Endothelial cell of umbilical vein (primary cell): ENCODE data around the gene EREG. TPM values are rescaled to one million over a fixed set of nuclear protein-coding genes. Genes with fewer than 3 reads are reported as not detected.

Experiments used
- BruUV-seq: library from RNA; stranded (reverse); fragments of 400-500 nt; replicated peaks from 2 replicates; lab custom pipeline; 2021; lab: Mats Ljungman, UMichigan
- CTCF ChIA-PET: fragments of 300-600, 350-600 bp; sonication (Branson Sonifier 250); formaldehyde crosslinking; loops from one replicate; lab custom pipeline; 2021; ENCODE audit warnings: antibody characterized with exemption, inconsistent platforms; lab: Charles Lee
- POLR2A ChIA-PET: fragments of 300-600, 350-600 bp; sonication (Branson Sonifier 250); formaldehyde crosslinking; loops from one replicate; lab custom pipeline; 2021; ENCODE audit warnings: antibody characterized with exemption, inconsistent platforms; lab: Charles Lee
- DNase-seq: peaks from one replicate; pipeline ENCODE4 v3.0.0-alpha.2; 2011; ENCODE audit warnings: low read depth, low spot score
- FAIRE-seq: peaks from 2 replicates; lab custom pipeline; 2011; peaks lifted over from hg19 to GRCh38; lab: Jason Lieb, UNC
- H2AFZ ChIP-seq: 2 replicates; pipeline ENCODE4 v1.6.0; 2012; ENCODE audit warnings: low read depth, low read length, control low read depth, inconsistent platforms
- H3K27ac ChIP-seq: 2 replicates; pipeline ENCODE4 v1.5.1; 2011; ENCODE audit warnings: low read depth, mild to moderate bottlenecking, control low read depth, low read length, moderate library complexity; ENCODE audit not compliant: insufficient read depth
- H3K27me3 ChIP-seq, 2 experiments: 2 replicates each; pipeline versions ENCODE4 v1.6.0 to v1.6.1; 2011; ENCODE audit warnings: low read length in 2 of 2, mixed read lengths in 1 of 2; ENCODE audit not compliant: control insufficient read depth in 2 of 2, insufficient read depth in 2 of 2
- H3K36me3 ChIP-seq, 2 experiments: 2 replicates in 1 of 2; 3 replicates in 1 of 2; pipeline ENCODE4 v1.5.1; 2011; ENCODE audit warnings: low read length in 2 of 2, mild to moderate bottlenecking in 1 of 2, moderate library complexity in 1 of 2; ENCODE audit not compliant: control insufficient read depth in 2 of 2, insufficient read depth in 2 of 2; ENCODE audit errors: extremely low read depth in 1 of 2
- H3K4me1 ChIP-seq: 3 replicates; pipeline ENCODE4 v1.5.1; 2011; ENCODE audit warnings: mild to moderate bottlenecking, low read length; ENCODE audit not compliant: control insufficient read depth, insufficient read depth; ENCODE audit errors: extremely low read depth
- H3K4me2 ChIP-seq: 2 replicates; pipeline ENCODE4 v1.6.1; 2011; ENCODE audit warnings: low read length, control low read depth, mixed read lengths; ENCODE audit not compliant: insufficient read depth
- H3K4me3 ChIP-seq, 3 experiments: fragments of 200-600 bp in 1 of 3; sonication (generic), shearing (Covaris generic) in 1 of 3; replicated peaks in 1 of 3; 2 replicates each; pipeline ENCODE4 v1.5.1; 2011 to 2016; ENCODE audit warnings: control low read depth in 3 of 3, low read length in 3 of 3, mild to moderate bottlenecking in 2 of 3, inconsistent platforms in 1 of 3, low read depth in 1 of 3, moderate library complexity in 1 of 3; ENCODE audit not compliant: insufficient read depth in 1 of 3
- H3K79me2 ChIP-seq: 2 replicates; pipeline ENCODE4 v1.6.0; 2012; ENCODE audit warnings: low read length, inconsistent platforms; ENCODE audit not compliant: control insufficient read depth, insufficient read depth
- H3K9ac ChIP-seq: replicated peaks from 2 replicates; pipeline ENCODE3; 2011; ENCODE audit warnings: low read length, control low read depth; ENCODE audit not compliant: insufficient read depth; ENCODE audit errors: extremely low read depth
- H3K9me1 ChIP-seq: replicated peaks from 3 replicates; pipeline ENCODE4 v1.6.0; 2011; ENCODE audit warnings: mild to moderate bottlenecking, low read length; ENCODE audit not compliant: control insufficient read depth, insufficient read depth; ENCODE audit errors: extremely low read depth
- H3K9me3 ChIP-seq: replicated peaks from 2 replicates; pipeline ENCODE4 v1.5.1; 2012; ENCODE audit warnings: low read length, inconsistent platforms; ENCODE audit not compliant: control insufficient read depth, insufficient read depth
- H4K20me1 ChIP-seq: replicated peaks from 2 replicates; pipeline ENCODE3; 2011; ENCODE audit warnings: mild to moderate bottlenecking, low read length; ENCODE audit not compliant: control insufficient read depth, insufficient read depth; ENCODE audit errors: extremely low read depth
- EZH2 ChIP-seq: IDR thresholded peaks from 2 replicates; pipeline ENCODE4 v1.6.1; 2012; ENCODE audit warnings: borderline replicate concordance, low read depth, mild to moderate bottlenecking, moderate library complexity, low read length, inconsistent platforms; ENCODE audit not compliant: severe bottlenecking
- FOS ChIP-seq: IDR thresholded peaks from 2 replicates; pipeline ENCODE4 v1.6.1; 2011; ENCODE audit warnings: mild to moderate bottlenecking, low read length, moderate library complexity, borderline replicate concordance; ENCODE audit not compliant: insufficient read depth
- GATA2 ChIP-seq: IDR thresholded peaks from 2 replicates; pipeline ENCODE4 v1.7.0; 2011; ENCODE audit warnings: low read depth, mild to moderate bottlenecking, moderate library complexity, mixed read lengths, low read length; ENCODE audit not compliant: insufficient read length, insufficient read depth
- JUN ChIP-seq: IDR thresholded peaks from 2 replicates; pipeline ENCODE4 v1.6.1; 2011; ENCODE audit warnings: borderline replicate concordance, low read depth; ENCODE audit not compliant: insufficient read length, insufficient read depth
- POLR2A ChIP-seq: IDR thresholded peaks from 2 replicates; pipeline ENCODE4 v1.6.1; 2012; ENCODE audit warnings: low read depth, mild to moderate bottlenecking, control low read depth, low read length
- dilution Hi-C: fragments of 300-500 bp; cut with MboI; formaldehyde crosslinking; loops from one replicate; pipeline ENCODE4 v1.15.0; 2019; ENCODE audit warnings: low sequenced_read_pairs; ENCODE audit not compliant: extremely low pct_ligation_motif_present
- intact Hi-C: fragments of 100-400 bp; cut with micrococcal nuclease; formaldehyde crosslinking; loops from one replicate; pipeline ENCODE4 v1.10.0; 2022
- polyA plus RNA-seq, 4 experiments: library from polyadenylated mRNA; depleted of rRNA in 3 of 4; stranded (reverse) in 3 of 4; unstranded in 1 of 4; fragments of >200 nt; gene quantifications; 2 replicates each; pipeline versions ENCODE4 v1.2.1 to v1.2.3, GENCODE V29; 2011 to 2012; ENCODE audit warnings: missing spikeins in 1 of 4
- total RNA-seq: library from RNA; stranded (reverse); gene quantifications from 2 replicates; pipeline ENCODE4 v1.2.3, GENCODE V29; 2021
- TF ChIP-seq, protein P1 (sequence below): IDR thresholded peaks from 2 replicates; pipeline ENCODE4 v1.6.1; 2011; ENCODE audit not compliant: insufficient read depth, insufficient read length
- TF ChIP-seq, protein P2 (sequence below), 2 donors: IDR thresholded peaks; 1 replicate in 1 of 2; 2 replicates in 1 of 2; pipeline ENCODE4 v1.5.1; 2011; ENCODE audit warnings: low read length in 2 of 2, mild to moderate bottlenecking in 2 of 2, moderate library complexity in 2 of 2, control low read depth in 1 of 2, inconsistent platforms in 1 of 2, low read depth in 1 of 2; ENCODE audit not compliant: insufficient read depth in 1 of 2; ENCODE audit errors: extremely low read depth in 1 of 2

Gene EREG
- total and polyA plus RNA-seq, 2 donors (not counting 3 experiments of a cell fraction or from before 2014, with no cell fraction given), result not detected

DNA sequence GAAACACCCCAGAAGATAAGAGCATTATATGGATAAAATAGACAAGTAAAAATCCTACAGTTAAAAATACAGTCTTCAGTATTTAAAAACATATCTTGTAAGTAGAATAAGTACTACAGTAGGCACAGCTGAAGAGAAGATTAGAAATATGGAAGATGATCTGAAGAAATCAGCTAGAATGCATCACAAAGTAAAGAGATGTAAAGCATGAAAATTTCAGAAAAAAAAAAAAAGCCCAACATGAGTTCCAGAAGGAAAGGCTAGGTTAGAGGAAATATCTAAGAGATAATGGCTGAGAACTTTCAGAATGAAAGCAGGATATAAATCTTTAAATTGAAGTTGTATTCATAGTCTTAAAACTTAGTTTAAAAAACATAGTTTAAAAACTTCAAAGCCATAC lies 35.6 kb upstream of the EREG start:
- peaks cover 20% of the 10 kb centered on the region for H3K4me1 ChIP-seq
- TF ChIP-seq POLR2A, result no peak
- no peak for TF ChIP-seq GATA2
- TF ChIP-seq JUN, result no peak
- TF ChIP-seq, protein P1, sequence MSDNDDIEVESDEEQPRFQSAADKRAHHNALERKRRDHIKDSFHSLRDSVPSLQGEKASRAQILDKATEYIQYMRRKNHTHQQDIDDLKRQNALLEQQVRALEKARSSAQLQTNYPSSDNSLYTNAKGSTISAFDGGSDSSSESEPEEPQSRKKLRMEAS, result no peak
- no peak for TF ChIP-seq EZH2
- TF ChIP-seq FOS, result no peak
- dilution Hi-C loops (no loop called here), intact Hi-C loops (loop anchor here (10.0 kb wide), 1 partner anchor 605 kb away; the partner anchor contains the start of gene PARM1)
- no TSS peak for BruUV-seq
- no peaks in the 10 kb centered on the region for H3K9me3 ChIP-seq
- H2AFZ ChIP-seq, result no peak overlapping the region
- no peaks in the 10 kb centered on the region for H3K36me3 ChIP-seq
- H3K79me2 ChIP-seq, result no peaks in the 10 kb centered on the region
- H3K9me1 ChIP-seq, result no peaks in the 10 kb centered on the region
- no peaks in the 10 kb centered on the region for H3K27me3 ChIP-seq
- no peak overlapping the region for H3K9ac ChIP-seq
- H3K27ac ChIP-seq, result no peak overlapping the region
- no peak for FAIRE-seq
- H4K20me1 ChIP-seq, result no peaks in the 10 kb centered on the region
- POLR2A ChIA-PET, result no interaction called here
- no peak overlapping the region for H3K4me3 ChIP-seq
- no peak overlapping the region for H3K4me2 ChIP-seq
- CTCF ChIA-PET, result interaction anchor here (0.6 to 4.3 kb wide), 9 partner anchors 8 to 346 kb away, joined by 3 to 27 read pairs (median 5); no protein-coding TSS in a partner anchor
- no peak for DNase-seq

DNA sequence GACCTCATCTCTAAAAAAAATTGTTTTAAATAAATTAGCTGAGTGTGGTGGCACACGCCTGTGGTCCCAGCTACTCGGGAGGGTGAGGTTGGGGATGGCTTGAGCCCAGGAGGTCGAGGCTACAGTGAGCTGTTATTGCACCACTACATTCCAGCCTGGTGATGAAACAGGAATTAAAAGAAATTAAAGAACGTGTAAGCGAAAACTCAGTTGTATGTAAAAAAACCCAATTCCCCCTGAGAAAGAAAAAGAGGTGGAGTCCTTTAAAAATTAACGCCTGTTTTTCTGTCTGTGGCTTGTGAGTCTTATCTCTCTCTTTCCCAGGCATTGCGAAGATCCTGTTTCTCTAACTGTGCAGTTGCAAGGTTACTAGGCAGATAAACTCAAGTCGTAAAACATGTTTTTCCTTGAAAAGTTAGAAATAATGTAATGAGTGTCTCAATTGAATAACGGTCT lies 34.6 kb upstream of the EREG start:
- intact Hi-C loops, result no loop called here
- Histone ChIP-seq H3K79me2 (no peaks in the 10 kb centered on the region), H3K9ac (no peak overlapping the region), H3K9me3 (no peaks in the 10 kb centered on the region), H2AFZ (peak overlapping the region; percentile 79), H4K20me1 (no peaks in the 10 kb centered on the region), H3K36me3 (no peaks in the 10 kb centered on the region), H3K9me1 (no peaks in the 10 kb centered on the region), H3K4me3 (no peak overlapping the region), H3K27me3 (no peaks in the 10 kb centered on the region), H3K4me1 (peaks cover 20% of the 10 kb centered on the region), H3K27ac (no peak overlapping the region), H3K4me2 (no peak overlapping the region)
- DNase-seq (peak; percentile 71), FAIRE-seq (no peak)
- POLR2A ChIA-PET, result no interaction called here
- no TSS peak for BruUV-seq
- dilution Hi-C loops, result no loop called here
- no peak for TF ChIP-seq JUN
- TF ChIP-seq, protein P2, sequence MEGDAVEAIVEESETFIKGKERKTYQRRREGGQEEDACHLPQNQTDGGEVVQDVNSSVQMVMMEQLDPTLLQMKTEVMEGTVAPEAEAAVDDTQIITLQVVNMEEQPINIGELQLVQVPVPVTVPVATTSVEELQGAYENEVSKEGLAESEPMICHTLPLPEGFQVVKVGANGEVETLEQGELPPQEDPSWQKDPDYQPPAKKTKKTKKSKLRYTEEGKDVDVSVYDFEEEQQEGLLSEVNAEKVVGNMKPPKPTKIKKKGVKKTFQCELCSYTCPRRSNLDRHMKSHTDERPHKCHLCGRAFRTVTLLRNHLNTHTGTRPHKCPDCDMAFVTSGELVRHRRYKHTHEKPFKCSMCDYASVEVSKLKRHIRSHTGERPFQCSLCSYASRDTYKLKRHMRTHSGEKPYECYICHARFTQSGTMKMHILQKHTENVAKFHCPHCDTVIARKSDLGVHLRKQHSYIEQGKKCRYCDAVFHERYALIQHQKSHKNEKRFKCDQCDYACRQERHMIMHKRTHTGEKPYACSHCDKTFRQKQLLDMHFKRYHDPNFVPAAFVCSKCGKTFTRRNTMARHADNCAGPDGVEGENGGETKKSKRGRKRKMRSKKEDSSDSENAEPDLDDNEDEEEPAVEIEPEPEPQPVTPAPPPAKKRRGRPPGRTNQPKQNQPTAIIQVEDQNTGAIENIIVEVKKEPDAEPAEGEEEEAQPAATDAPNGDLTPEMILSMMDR (IDR thresholded peaks at IDR 0.05; ENCODE audit: extremely low read depth in 1 of 2, insufficient read depth in 1 of 2, low read depth in 1 of 2, low read length in 2 of 2), result no peak
- CTCF ChIA-PET, result interaction anchor here (0.7 to 4.3 kb wide), 3 partner anchors 10 to 345 kb away, joined by 3 to 27 read pairs (median 17); no protein-coding TSS in a partner anchor
